H9 (cell line): ENCODE data around the gene PCYT2. TPM values are rescaled to one million over a fixed set of nuclear protein-coding genes. Genes with fewer than 3 reads are reported as not detected.

Experiments used
- DNase-seq: peaks from one replicate; pipeline ENCODE4 v3.0.0-alpha.2; 2017
- H2AFZ ChIP-seq: one replicate; pipeline ENCODE4 v1.6.1; 2013; ENCODE audit warnings: mild to moderate bottlenecking, low read length, control low read depth, moderate library complexity
- H2AK5ac ChIP-seq: 2 replicates; pipeline ENCODE4 v1.6.1; 2013; ENCODE audit warnings: low read length, control low read depth, mixed read lengths; ENCODE audit not compliant: insufficient read length
- H2BK120ac ChIP-seq: one replicate; pipeline ENCODE4 v1.6.1; 2013; ENCODE audit warnings: low read depth, mild to moderate bottlenecking, low read length, control low read depth, inconsistent platforms; ENCODE audit not compliant: poor library complexity, severe bottlenecking
- H2BK12ac ChIP-seq: 2 replicates; pipeline ENCODE4 v1.6.1; 2013; ENCODE audit warnings: low read length, control low read depth, mixed read lengths, low read depth; ENCODE audit not compliant: insufficient read length
- H2BK15ac ChIP-seq: 2 replicates; pipeline ENCODE4 v1.6.1; 2013; ENCODE audit warnings: low read depth, low read length, control low read depth
- H2BK20ac ChIP-seq: one replicate; pipeline ENCODE4 v1.6.1; 2013; ENCODE audit warnings: low read depth, mild to moderate bottlenecking, low read length, control low read depth, inconsistent platforms; ENCODE audit not compliant: poor library complexity, severe bottlenecking
- H2BK5ac ChIP-seq: 2 replicates; pipeline ENCODE4 v1.6.1; 2013; ENCODE audit warnings: low read length, control low read depth, mixed read lengths; ENCODE audit not compliant: insufficient read length
- H3K14ac ChIP-seq: 2 replicates; pipeline ENCODE4 v1.6.1; 2013; ENCODE audit warnings: low read length, control low read depth; ENCODE audit not compliant: insufficient read depth
- H3K18ac ChIP-seq: 2 replicates; pipeline ENCODE4 v1.6.1; 2013; ENCODE audit warnings: low read depth, mild to moderate bottlenecking, mixed read lengths, low read length, control low read depth; ENCODE audit not compliant: insufficient read length
- H3K23ac ChIP-seq: 2 replicates; pipeline ENCODE4 v1.6.1; 2013; ENCODE audit warnings: low read length, control low read depth, mixed read lengths, low read depth; ENCODE audit not compliant: insufficient read length
- H3K23me2 ChIP-seq: 2 replicates; pipeline ENCODE4 v1.6.1; 2013; ENCODE audit warnings: low read depth, mild to moderate bottlenecking, mixed read lengths, low read length, control low read depth; ENCODE audit not compliant: insufficient read length, poor library complexity, severe bottlenecking
- H3K27ac ChIP-seq: 2 replicates; pipeline ENCODE4 v1.5.1; 2013; ENCODE audit warnings: low read length, control low read depth, mixed read lengths, low read depth; ENCODE audit not compliant: insufficient read length
- H3K27me3 ChIP-seq: 2 replicates; pipeline ENCODE4 v1.6.1; 2013; ENCODE audit warnings: low read length, control low read depth, inconsistent platforms; ENCODE audit not compliant: insufficient read depth
- H3K4ac ChIP-seq: 2 replicates; pipeline ENCODE4 v1.6.1; 2013; ENCODE audit warnings: low read depth, mild to moderate bottlenecking, control low read depth, inconsistent platforms, low read length, moderate library complexity
- H3K4me1 ChIP-seq: 2 replicates; pipeline ENCODE4 v1.6.1; 2013; ENCODE audit warnings: low read length, control low read depth, inconsistent platforms; ENCODE audit not compliant: insufficient read depth
- H3K4me2 ChIP-seq: 2 replicates; pipeline ENCODE4 v1.6.1; 2013; ENCODE audit warnings: low read length, control low read depth, mixed read lengths; ENCODE audit not compliant: insufficient read length, insufficient read depth
- H3K56ac ChIP-seq: 2 replicates; pipeline ENCODE4 v1.6.1; 2013; ENCODE audit warnings: low read depth, mild to moderate bottlenecking, mixed read lengths, low read length, control low read depth; ENCODE audit not compliant: insufficient read length
- H3K79me1 ChIP-seq: 2 replicates; pipeline ENCODE4 v1.6.1; 2013; ENCODE audit warnings: low read depth, mild to moderate bottlenecking, moderate library complexity, low read length, control low read depth, inconsistent platforms; ENCODE audit not compliant: insufficient read depth, poor library complexity, severe bottlenecking
- H3K79me2 ChIP-seq: 2 replicates; pipeline ENCODE4 v1.6.1; 2013; ENCODE audit warnings: low read length, control low read depth, inconsistent platforms; ENCODE audit not compliant: insufficient read depth
- H3K9ac ChIP-seq: 2 replicates; pipeline ENCODE4 v1.6.1; 2013; ENCODE audit warnings: low read length, control low read depth, mixed read lengths; ENCODE audit not compliant: insufficient read length; ENCODE audit errors: extremely low read depth
- H3K9me3 ChIP-seq: one replicate; pipeline ENCODE4 v1.6.1; 2013; ENCODE audit warnings: low read depth, low read length, inconsistent platforms; ENCODE audit not compliant: control insufficient read depth
- H3T11ph ChIP-seq: one replicate; pipeline ENCODE4 v1.6.1; 2013; ENCODE audit warnings: mild to moderate bottlenecking, low read length, control low read depth, inconsistent platforms
- H4K20me1 ChIP-seq: one replicate; pipeline ENCODE4 v1.6.1; 2013; ENCODE audit not compliant: control insufficient read depth, insufficient read length, insufficient read depth
- H4K5ac ChIP-seq: 2 replicates; pipeline ENCODE4 v1.6.1; 2013; ENCODE audit warnings: low read depth, mild to moderate bottlenecking, mixed read lengths, low read length, control low read depth; ENCODE audit not compliant: insufficient read length
- H4K8ac ChIP-seq: replicated peaks from 2 replicates; pipeline ENCODE4 v1.6.1; 2013; ENCODE audit warnings: low read length, control low read depth, mixed read lengths, low read depth; ENCODE audit not compliant: insufficient read length
- H4K91ac ChIP-seq: 2 replicates; pipeline ENCODE4 v1.6.1; 2013; ENCODE audit warnings: low read depth, mild to moderate bottlenecking, moderate library complexity, mixed read lengths, low read length, control low read depth; ENCODE audit not compliant: insufficient read length
- H3K27ac Mint-ChIP-seq, 3 experiments: 2 replicates in 2 of 3; 3 replicates in 1 of 3; pipeline ENCODE4 v1.8.0; 2020 to 2021; ENCODE audit warnings: mixed read lengths in 3 of 3, mild to moderate bottlenecking in 1 of 3, moderate library complexity in 1 of 3
- H3K27me3 Mint-ChIP-seq: 2 replicates; pipeline ENCODE4 v1.8.0; 2021; ENCODE audit warnings: low read depth, mild to moderate bottlenecking, moderate library complexity, mixed read lengths
- H3K36me3 Mint-ChIP-seq, 3 experiments: 2 replicates in 2 of 3; 3 replicates in 1 of 3; pipeline ENCODE4 v1.8.0; 2020 to 2021; ENCODE audit warnings: low read depth in 3 of 3, mixed read lengths in 3 of 3; ENCODE audit not compliant: insufficient read depth in 1 of 3
- H3K4me1 Mint-ChIP-seq, 2 experiments: 2 replicates each; pipeline ENCODE4 v1.8.0; 2020; ENCODE audit warnings: mixed read lengths in 2 of 2
- H3K4me3 Mint-ChIP-seq, 2 experiments: 2 replicates in 1 of 2; 3 replicates in 1 of 2; pipeline ENCODE4 v1.8.0; 2020 to 2021; ENCODE audit warnings: mild to moderate bottlenecking in 2 of 2, mixed read lengths in 2 of 2, moderate library complexity in 1 of 2
- H3K9me3 Mint-ChIP-seq, 2 experiments: 2 replicates in 1 of 2; 3 replicates in 1 of 2; pipeline ENCODE4 v1.8.0; 2020; ENCODE audit warnings: mild to moderate bottlenecking in 2 of 2, mixed read lengths in 2 of 2, moderate library complexity in 1 of 2
- WGBS: extraction: QIAGEN DNeasy Blood & Tissue Kit; methylation state at CpG from one replicate; pipeline ENCODE4 v1.1.7; 2013; ENCODE audit warnings: missing lambda C conversion rate, low lambda C conversion rate, mixed read lengths; ENCODE audit not compliant: insufficient read length; ENCODE audit errors: extremely low coverage; 5-methylcytosine and 5-hydroxymethylcytosine counted together
- total RNA-seq: library from RNA; stranded (reverse); gene quantifications from 2 replicates; pipeline ENCODE4 v1.2.1, GENCODE V29; 2021
- TF ChIP-seq, protein P1 (sequence below): fragments of 200-600 bp; sonication (generic); conservative IDR thresholded peaks from 3 replicates; pipeline ENCODE4 v1.8.0; 2021; ENCODE audit warnings: antibody characterized with exemption, mild to moderate bottlenecking

Gene PCYT2
- total RNA-seq, 1 experiment from 2014 or later: 24.5 TPM

DNA sequence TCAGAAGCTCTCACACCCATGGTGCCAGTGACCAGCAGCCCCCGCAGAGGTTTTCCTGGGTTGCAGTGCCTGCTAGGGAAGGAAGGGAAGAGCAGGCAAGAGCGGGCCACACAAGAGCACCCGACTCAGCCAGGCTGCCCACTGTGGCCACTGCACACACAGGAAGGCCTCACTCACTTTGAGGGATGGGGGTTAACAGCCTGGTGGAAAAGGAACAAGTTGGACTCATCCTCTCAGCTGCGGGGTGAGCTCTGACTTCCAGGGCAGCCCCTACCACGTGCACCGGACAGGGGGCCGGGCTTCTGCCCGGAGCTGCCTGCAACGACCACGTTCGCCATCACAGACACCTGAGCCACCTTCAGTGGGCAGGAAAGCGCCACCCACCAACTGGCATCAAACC is 59.0 kb downstream of the PCYT2 start:
- no peaks in the 10 kb centered on the region for H3K79me2 ChIP-seq
- H3K4me3 Mint-ChIP-seq: no peak overlapping the region

More for the DNA sequence above, 59.0 kb downstream of the PCYT2 start:
- no peak overlapping the region for H2BK120ac ChIP-seq
- H3K9me3 ChIP-seq: no peaks in the 10 kb centered on the region
- H3K27me3 ChIP-seq: no peaks in the 10 kb centered on the region
- no peak for DNase-seq
- Mint-ChIP-seq H3K36me3 (peaks cover 27 to 69% (median 56%) of the 10 kb centered on the region in 3 experiments; a peak in 6 of 7 replicates), H3K27ac (no peak overlapping the region), H3K9me3 (no peaks in the 10 kb centered on the region), H3K4me1 (no peaks in the 10 kb centered on the region), H3K27me3 (no peaks in the 10 kb centered on the region; the same call in 1 of the 2 replicates)
- TF ChIP-seq, protein P1, sequence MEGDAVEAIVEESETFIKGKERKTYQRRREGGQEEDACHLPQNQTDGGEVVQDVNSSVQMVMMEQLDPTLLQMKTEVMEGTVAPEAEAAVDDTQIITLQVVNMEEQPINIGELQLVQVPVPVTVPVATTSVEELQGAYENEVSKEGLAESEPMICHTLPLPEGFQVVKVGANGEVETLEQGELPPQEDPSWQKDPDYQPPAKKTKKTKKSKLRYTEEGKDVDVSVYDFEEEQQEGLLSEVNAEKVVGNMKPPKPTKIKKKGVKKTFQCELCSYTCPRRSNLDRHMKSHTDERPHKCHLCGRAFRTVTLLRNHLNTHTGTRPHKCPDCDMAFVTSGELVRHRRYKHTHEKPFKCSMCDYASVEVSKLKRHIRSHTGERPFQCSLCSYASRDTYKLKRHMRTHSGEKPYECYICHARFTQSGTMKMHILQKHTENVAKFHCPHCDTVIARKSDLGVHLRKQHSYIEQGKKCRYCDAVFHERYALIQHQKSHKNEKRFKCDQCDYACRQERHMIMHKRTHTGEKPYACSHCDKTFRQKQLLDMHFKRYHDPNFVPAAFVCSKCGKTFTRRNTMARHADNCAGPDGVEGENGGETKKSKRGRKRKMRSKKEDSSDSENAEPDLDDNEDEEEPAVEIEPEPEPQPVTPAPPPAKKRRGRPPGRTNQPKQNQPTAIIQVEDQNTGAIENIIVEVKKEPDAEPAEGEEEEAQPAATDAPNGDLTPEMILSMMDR: no peak
- no peak overlapping the region for H2BK20ac ChIP-seq
- no peak overlapping the region for H4K91ac ChIP-seq
- H3K18ac ChIP-seq: no peak overlapping the region
- no peak overlapping the region for H3K4me2 ChIP-seq
- no peak overlapping the region for H3K14ac ChIP-seq
- no peak overlapping the region for H2AK5ac ChIP-seq
- H2BK12ac ChIP-seq: no peak overlapping the region
- no peak overlapping the region for H2AFZ ChIP-seq
- H3K27ac ChIP-seq: no peak overlapping the region
- no peak overlapping the region for H3K23ac ChIP-seq
- no peak overlapping the region for H3K9ac ChIP-seq
- no peak overlapping the region for H4K5ac ChIP-seq
- no peaks in the 10 kb centered on the region for H3K79me1 ChIP-seq
- H4K20me1 ChIP-seq: peaks cover 2% of the 10 kb centered on the region
- H3K23me2 ChIP-seq: no peaks in the 10 kb centered on the region
- WGBS: no CpG with 5 or more reads among the region's 12 CpGs
- H2BK15ac ChIP-seq: no peak overlapping the region
- no peak overlapping the region for H3T11ph ChIP-seq
- no peak overlapping the region for H3K4ac ChIP-seq
- no peak overlapping the region for H4K8ac ChIP-seq
- H3K56ac ChIP-seq: no peak overlapping the region
- H2BK5ac ChIP-seq: no peak overlapping the region
- H3K4me1 ChIP-seq: no peaks in the 10 kb centered on the region
